ENCODE results near the gene FILIP1L. TPM values are rescaled to one million over a fixed set of nuclear protein-coding genes. Genes with fewer than 3 reads are reported as not detected.

FILIP1L gene
- total and polyA plus RNA-seq, 7 donors = 9.2 to 274 (median 78.5) TPM

DNA sequence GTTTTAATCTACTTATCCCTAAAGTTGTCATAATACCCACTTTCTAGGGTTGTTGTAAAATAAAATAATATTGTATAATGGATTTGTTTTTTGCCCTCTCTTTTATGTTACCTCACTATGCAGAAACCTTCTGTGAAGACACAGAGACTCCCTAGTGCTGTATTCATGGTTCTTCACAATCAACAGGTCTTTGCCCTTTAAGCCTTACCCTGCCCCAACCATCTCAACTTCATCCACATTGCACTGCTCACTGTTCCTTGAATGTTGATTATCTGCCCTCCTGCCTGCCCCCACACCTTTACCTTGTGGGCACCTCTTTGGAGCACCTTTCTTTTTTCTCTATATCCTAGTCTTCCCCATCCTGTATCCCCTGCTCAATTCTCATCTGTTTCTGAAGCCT is 275.5 kb downstream of the FILIP1L start:
- Histone ChIP-seq H3K27me3 (ENCODE audit: insufficient read depth in 3 of 3, low read length in 2 of 3) (no peaks in the 10 kb centered on the region), H3K4me1 (peaks cover 4% of the 10 kb centered on the region), H3K36me3 (ENCODE audit: insufficient read depth in 1 of 2, low read depth in 1 of 2) (peaks cover 0 to 7% of the 10 kb centered on the region in 2 donors), H3K4me3 (no peak overlapping the region), H3K27ac (peak overlapping the region; percentile 43), H3K9me3 (no peaks in the 10 kb centered on the region)
- TF ChIP-seq CTCF (IDR thresholded peaks at IDR 0.05) = no peak
- no peak for DNase-seq
- intact Hi-C loops (cut with DNase I) = loop anchor here (5.0 to 10.0 kb wide), 2 partner anchors 419 to 496 kb away; partner anchors contain the start of gene NIT2 (in 1 of the 2)
- ATAC-seq = no peak

DNA sequence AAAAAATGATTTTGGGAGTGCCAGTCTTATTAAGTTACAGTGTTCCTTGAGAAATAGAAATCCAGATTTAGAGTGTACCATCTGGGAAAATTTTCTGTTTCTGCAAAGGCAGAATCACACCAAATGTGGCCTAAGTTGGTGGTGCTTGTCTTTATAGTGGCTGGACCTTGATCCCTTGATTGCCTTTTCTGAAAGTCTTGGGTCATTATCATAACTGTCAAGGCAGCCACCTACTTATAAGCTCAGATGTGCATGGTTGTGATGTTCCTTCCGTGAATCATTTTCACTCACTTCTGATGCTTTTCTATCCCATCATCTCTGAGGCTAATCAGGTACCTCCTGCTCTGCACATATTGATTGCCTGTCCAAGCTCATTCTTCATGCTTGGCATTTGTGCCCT is 276.6 kb downstream of the FILIP1L start:
- Histone ChIP-seq H3K4me1 (peaks cover 10% of the 10 kb centered on the region), H3K4me3 (no peak overlapping the region), H3K36me3 (ENCODE audit: insufficient read depth in 1 of 2, low read depth in 1 of 2) (peaks cover 0 to 7% of the 10 kb centered on the region in 2 donors), H3K27me3 (ENCODE audit: insufficient read depth in 3 of 3, low read length in 2 of 3) (no peaks in the 10 kb centered on the region), H3K27ac (peak overlapping the region; percentile 43), H3K9me3 (no peaks in the 10 kb centered on the region)
- intact Hi-C loops (cut with DNase I) = loop anchor here (2.0 to 10.0 kb wide), 3 partner anchors 19 to 497 kb away; partner anchors contain the start of gene NIT2 (in 1 of the 2)
- WGBS, 3 donors = 90 to 100% (median 97%) methylated on average over 1 of the region's 1 CpG
- TF ChIP-seq CTCF (IDR thresholded peaks at IDR 0.05) = no peak
- ATAC-seq = no peak
- no peak for DNase-seq

DNA sequence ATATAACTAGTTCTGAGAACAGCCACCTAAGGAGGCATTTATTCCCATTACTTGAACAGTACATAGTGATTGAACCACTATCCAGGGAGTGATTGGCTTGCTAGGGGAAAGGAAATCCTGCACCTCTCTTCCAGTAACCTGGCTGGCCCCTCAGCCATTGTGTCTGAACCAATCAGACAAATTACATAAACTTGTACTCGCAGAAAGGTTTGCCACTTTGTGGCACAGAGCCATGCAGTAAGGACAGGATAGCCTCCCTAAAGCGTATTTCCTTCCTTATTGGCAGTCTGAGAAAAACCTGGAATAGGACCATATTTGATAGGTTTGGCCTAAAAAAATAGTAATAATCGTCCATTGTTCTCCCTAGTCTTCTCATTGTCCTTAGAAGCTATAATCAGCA is 277.6 kb downstream of the FILIP1L start:
- Histone ChIP-seq H3K4me1 (peaks cover 10% of the 10 kb centered on the region), H3K36me3 (ENCODE audit: insufficient read depth in 1 of 2, low read depth in 1 of 2) (peaks cover 0 to 7% of the 10 kb centered on the region in 2 donors), H3K4me3 (no peak overlapping the region), H3K27ac (no peak overlapping the region), H3K27me3 (ENCODE audit: insufficient read depth in 3 of 3, low read length in 2 of 3) (no peaks in the 10 kb centered on the region), H3K9me3 (no peaks in the 10 kb centered on the region)
- WGBS, 3 donors = 70 to 77% (median 76%) methylated on average over 3 of the region's 3 CpGs
- no peak for TF ChIP-seq CTCF (IDR thresholded peaks at IDR 0.05)
- ATAC-seq (no peak), DNase-seq (no peak)
- intact Hi-C loops (cut with DNase I) = loop anchor here (2.0 to 10.0 kb wide), 3 partner anchors 20 to 498 kb away; partner anchors contain the start of gene NIT2 (in 1 of the 2)

DNA sequence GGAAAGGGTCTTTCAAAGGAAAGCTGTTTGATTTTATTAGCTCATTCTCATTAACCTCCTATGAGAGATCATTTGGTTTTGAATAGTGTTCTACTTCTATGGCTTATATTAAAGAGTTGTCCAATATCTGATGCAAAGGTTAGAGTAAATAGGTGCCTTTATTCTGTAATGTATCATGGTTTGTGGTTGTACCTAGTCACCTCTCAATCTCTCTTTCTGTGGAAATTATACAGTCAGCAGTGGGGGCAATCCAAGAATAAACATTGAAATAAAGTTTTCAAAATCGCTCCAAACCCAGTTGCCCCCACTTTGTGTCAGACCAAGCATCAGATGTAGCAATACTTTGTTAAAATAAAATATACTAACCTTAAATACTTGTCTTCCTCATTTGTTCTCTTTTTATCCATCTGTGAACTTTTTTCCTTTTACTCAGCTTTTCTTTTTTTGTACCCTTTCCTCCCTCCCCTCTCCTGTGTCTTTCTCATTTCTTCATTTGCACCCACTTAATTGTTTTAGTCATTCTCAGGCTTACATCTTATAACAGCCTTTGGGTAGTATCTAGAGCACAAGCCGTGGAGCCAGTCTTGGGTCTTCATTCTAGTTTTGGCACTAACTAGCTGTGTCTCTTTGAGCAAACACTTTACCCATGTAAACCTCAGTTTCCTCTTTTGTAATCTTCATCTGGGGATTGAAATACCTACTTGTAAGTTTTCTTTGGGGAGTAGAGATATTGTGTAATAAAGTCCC is 279.9 kb downstream of the FILIP1L start:
- ATAC-seq (no peak), DNase-seq (no peak)
- intact Hi-C loops (cut with DNase I) = loop anchor here in 1 of 2 donors (10.0 kb wide), 1 partner anchor 500 kb away; the partner anchor contains the start of gene NIT2
- Histone ChIP-seq H3K27ac (peak overlapping the region; percentile 50), H3K4me1 (peaks cover 10% of the 10 kb centered on the region), H3K9me3 (no peaks in the 10 kb centered on the region), H3K4me3 (no peak overlapping the region), H3K36me3 (ENCODE audit: insufficient read depth in 1 of 2, low read depth in 1 of 2) (peaks cover 7 to 13% of the 10 kb centered on the region in 2 donors), H3K27me3 (ENCODE audit: insufficient read depth in 3 of 3, low read length in 2 of 3) (no peaks in the 10 kb centered on the region)
- no peak for TF ChIP-seq CTCF (IDR thresholded peaks at IDR 0.05)
- 95 to 97% (median 95%) methylated on average over 2 of the region's 2 CpGs for WGBS, 3 donors
